Activated T-helper 9 cell treated with anti-CD3 and anti-CD28 coated beads, Interleukin-2, amount 50 U/mL, for 16 hours (primary cell): ENCODE data around the gene THAP6.
"Not testable (repeated sequence)": the region's sequence is repeated elsewhere in the genome, so short reads cannot be mapped to it uniquely, and the experiment has no call there.

Source experiments
- DNase-seq: peaks from one replicate; pipeline ENCODE4 v3.0.0-alpha.2; 2020; ENCODE audit warnings: low read depth

Gene THAP6

GRCh38 chr4:75514131-75514948, at the start of gene THAP6, which contains the start of gene RCHY1:
Gene THAP6 (plus strand): TSS chr4:75514473. CDS start chr4:75515453, 980 bp downstream.
Gene RCHY1 (minus strand): TSS chr4:75514403. CDS start chr4:75514286, 117 bp downstream.
- peak; percentile 87 for DNase-seq

GRCh38 chr4:75469896-75470295, 44.4 kb upstream of the THAP6 start:
- DNase-seq, result no peak

- DNase-seq, result no peak
These were observed 43.5 kb upstream of the THAP6 start for GRCh38 chr4:75470738-75471137.

- no peak for DNase-seq
These were observed 37.1 kb upstream of the THAP6 start for GRCh38 chr4:75477201-75477600.

GRCh38 chr4:75484190-75484589, 30.1 kb upstream of the THAP6 start:
- DNase-seq, result no peak

- DNase-seq, result no peak
These were observed 24.1 kb upstream of the THAP6 start for GRCh38 chr4:75490155-75490554.

- no peak for DNase-seq
These were observed 19.7 kb upstream of the THAP6 start for GRCh38 chr4:75494563-75494962.

- no peak for DNase-seq
These were observed 18.8 kb upstream of the THAP6 start for GRCh38 chr4:75495476-75495875.

- DNase-seq, result no peak
These were observed 17.9 kb upstream of the THAP6 start for GRCh38 chr4:75496406-75496805.

GRCh38 chr4:75497133-75497532, 17.1 kb upstream of the THAP6 start:
- no peak for DNase-seq

GRCh38 chr4:75498041-75498440, 16.2 kb upstream of the THAP6 start:
- DNase-seq, result no peak

GRCh38 chr4:75499900-75500299, 14.4 kb upstream of the THAP6 start:
- DNase-seq, result no peak

- no peak for DNase-seq
These were observed 11.6 kb upstream of the THAP6 start for GRCh38 chr4:75502671-75503070.

GRCh38 chr4:75505630-75506029, 8.6 kb upstream of the THAP6 start:
- DNase-seq, result no peak

GRCh38 chr4:75509592-75509991, 4.7 kb upstream of the THAP6 start:
- DNase-seq, result not testable (repeated sequence)

- DNase-seq, result no peak
These were observed 2.4 kb upstream of the THAP6 start for GRCh38 chr4:75511841-75512240.

GRCh38 chr4:75512386-75513211, 1.7 kb upstream of the THAP6 start:
- no peak for DNase-seq

- DNase-seq, result no peak
These were observed 645 bp upstream of the THAP6 start for GRCh38 chr4:75513526-75514130.

- DNase-seq, result no peak
These were observed 808 bp downstream of the THAP6 start for GRCh38 chr4:75514949-75515612.

- no peak for DNase-seq
These were observed 1.9 kb downstream of the THAP6 start for GRCh38 chr4:75516144-75516543.

- not testable (repeated sequence) for DNase-seq
These were observed 5.2 kb downstream of the THAP6 start for GRCh38 chr4:75519452-75519851.

GRCh38 chr4:75525086-75525485, 10.8 kb downstream of the THAP6 start:
- DNase-seq, result no peak
